Panc1 (cell line): ENCODE results near the gene CCDC74B. TPM values are rescaled to one million over a fixed set of nuclear protein-coding genes. Genes with fewer than 3 reads are reported as not detected.
"Not testable (repeated sequence)": the region's sequence is repeated elsewhere in the genome, so short reads cannot be mapped to it uniquely, and the experiment has no call there.

Experiments
- ATAC-seq: fragments of 200-7000 bp; cut with Tn5 transposase; 2 replicates; pipeline ENCODE4 v1.9.1; 2020; ENCODE audit warnings: mild to moderate bottlenecking, moderate library complexity
- BruUV-seq: library from RNA; stranded (reverse); fragments of 400-500 nt; replicated peaks from 2 replicates; lab custom pipeline; 2021; lab: Mats Ljungman, UMichigan
- CTCF ChIA-PET: fragments of 300-600 bp; sonication (Branson Sonifier 250); formaldehyde crosslinking; loops from one replicate; lab custom pipeline; 2022; ENCODE audit warnings: antibody characterized with exemption; lab: Charles Lee
- POLR2A ChIA-PET: fragments of 300-600 bp; sonication (Branson Sonifier 250); formaldehyde crosslinking; loops from one replicate; lab custom pipeline; 2022; ENCODE audit warnings: antibody characterized with exemption; lab: Charles Lee
- DNase-seq: peaks from one replicate; pipeline ENCODE4 v3.0.0-alpha.2; 2010; ENCODE audit warnings: low read depth, low spot score
- H3K27ac ChIP-seq: 2 replicates; pipeline ENCODE4 v1.5.1; 2011; ENCODE audit warnings: mild to moderate bottlenecking, low read length, inconsistent platforms
- H3K27me3 ChIP-seq: fragments of 200-500 bp; sonication (Bioruptor generic); 2 replicates; pipeline ENCODE4 v1.6.0; 2014; ENCODE audit warnings: low read length, inconsistent platforms; ENCODE audit not compliant: control insufficient read depth, insufficient read depth
- H3K36me3 ChIP-seq: fragments of 200-500 bp; sonication (Bioruptor generic); 2 replicates; pipeline ENCODE4 v1.5.1; 2014; ENCODE audit warnings: inconsistent platforms, mild to moderate bottlenecking, low read length, moderate library complexity; ENCODE audit not compliant: control insufficient read depth, insufficient read depth
- H3K4me1 ChIP-seq: 2 replicates; pipeline ENCODE4 v1.5.1; 2011; ENCODE audit warnings: inconsistent platforms, mild to moderate bottlenecking, low read length, moderate library complexity; ENCODE audit not compliant: control insufficient read depth, insufficient read depth
- H3K4me3 ChIP-seq, 2 experiments: 2 replicates each; pipeline ENCODE4 v1.5.1; 2011 to 2012; ENCODE audit warnings: low read depth in 2 of 2, low read length in 2 of 2, mild to moderate bottlenecking in 2 of 2, inconsistent platforms in 1 of 2, moderate library complexity in 1 of 2
- H3K9me3 ChIP-seq: fragments of 200-500 bp; sonication (Bioruptor generic); 2 replicates; pipeline ENCODE4 v1.5.1; 2014; ENCODE audit warnings: low read depth, mild to moderate bottlenecking, inconsistent platforms, low read length, moderate library complexity; ENCODE audit not compliant: control insufficient read depth, insufficient read depth
- SIN3A ChIP-seq: IDR thresholded peaks from 2 replicates; pipeline ENCODE4 v1.6.1; 2012; ENCODE audit warnings: low read depth, mild to moderate bottlenecking, low read length, moderate library complexity, borderline replicate concordance; ENCODE audit not compliant: insufficient read depth
- TCF7L2 ChIP-seq: IDR thresholded peaks from 2 replicates; pipeline ENCODE4 v1.6.1; 2011; ENCODE audit warnings: mild to moderate bottlenecking, low read depth, low read length, inconsistent platforms
- in situ Hi-C: cut with HindIII; loops from 2 replicates; pipeline ENCODE4 v1.10.0; 2016; ENCODE audit warnings: low sequenced_read_pairs, low pct_unique_long_range_greater_than_20kb
- intact Hi-C: fragments of 100-400 bp; cut with micrococcal nuclease; formaldehyde crosslinking; loops from one replicate; pipeline ENCODE4 v1.10.0; 2022; ENCODE audit not compliant: unreplicated experiment
- total RNA-seq: library from RNA; stranded (reverse); gene quantifications from one replicate; pipeline ENCODE4 v1.2.1, GENCODE V29; 2021; ENCODE audit not compliant: unreplicated experiment
- TF ChIP-seq, protein P1 (sequence below): fragments of 450-650 bp; IDR thresholded peaks from 2 replicates; pipeline ENCODE4 v1.5.1; 2017; ENCODE audit warnings: mild to moderate bottlenecking

Gene CCDC74B
- total RNA-seq, 1 experiment from 2014 or later = 9.8 TPM

DNA sequence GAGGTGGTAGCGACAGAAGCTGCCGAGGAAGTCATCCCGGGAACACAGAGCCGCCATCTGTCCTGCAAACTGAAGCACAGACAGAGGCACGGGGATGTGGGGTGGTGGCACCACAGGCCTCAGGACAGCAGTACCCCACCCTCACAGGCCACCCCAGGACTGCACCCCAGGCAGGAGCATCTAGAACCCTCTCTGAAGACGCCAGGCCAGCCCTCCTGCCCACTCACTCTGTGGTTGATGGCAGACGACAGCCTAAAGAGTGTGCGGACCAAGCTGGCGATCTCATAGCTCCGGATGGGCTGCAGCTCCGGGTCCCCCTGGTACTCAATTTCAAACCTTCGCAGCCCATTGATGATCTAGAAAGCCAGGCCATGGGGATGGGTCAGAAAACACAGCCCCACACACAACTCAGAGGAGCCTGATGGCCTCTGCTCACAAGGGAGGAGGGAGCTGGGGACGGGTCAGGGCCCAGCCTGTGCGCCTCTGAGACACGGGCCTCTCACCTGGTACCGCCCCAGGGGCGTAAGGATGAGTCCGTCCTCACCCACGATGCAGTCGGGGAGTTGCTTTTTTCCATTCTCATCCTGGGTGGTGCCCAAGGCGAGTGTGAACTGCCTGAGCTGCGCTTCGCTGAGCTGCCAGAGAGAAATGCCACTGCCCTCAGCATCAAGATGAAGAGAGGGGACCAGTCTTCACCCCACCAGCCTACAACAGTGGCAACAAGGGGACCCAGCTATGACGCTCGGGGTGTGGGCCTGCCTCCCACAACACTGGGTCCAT, 8.1 kb upstream of the CCDC74B start:
- TF ChIP-seq SIN3A (no peak), TCF7L2 (no peak)
- TF ChIP-seq, protein P1, sequence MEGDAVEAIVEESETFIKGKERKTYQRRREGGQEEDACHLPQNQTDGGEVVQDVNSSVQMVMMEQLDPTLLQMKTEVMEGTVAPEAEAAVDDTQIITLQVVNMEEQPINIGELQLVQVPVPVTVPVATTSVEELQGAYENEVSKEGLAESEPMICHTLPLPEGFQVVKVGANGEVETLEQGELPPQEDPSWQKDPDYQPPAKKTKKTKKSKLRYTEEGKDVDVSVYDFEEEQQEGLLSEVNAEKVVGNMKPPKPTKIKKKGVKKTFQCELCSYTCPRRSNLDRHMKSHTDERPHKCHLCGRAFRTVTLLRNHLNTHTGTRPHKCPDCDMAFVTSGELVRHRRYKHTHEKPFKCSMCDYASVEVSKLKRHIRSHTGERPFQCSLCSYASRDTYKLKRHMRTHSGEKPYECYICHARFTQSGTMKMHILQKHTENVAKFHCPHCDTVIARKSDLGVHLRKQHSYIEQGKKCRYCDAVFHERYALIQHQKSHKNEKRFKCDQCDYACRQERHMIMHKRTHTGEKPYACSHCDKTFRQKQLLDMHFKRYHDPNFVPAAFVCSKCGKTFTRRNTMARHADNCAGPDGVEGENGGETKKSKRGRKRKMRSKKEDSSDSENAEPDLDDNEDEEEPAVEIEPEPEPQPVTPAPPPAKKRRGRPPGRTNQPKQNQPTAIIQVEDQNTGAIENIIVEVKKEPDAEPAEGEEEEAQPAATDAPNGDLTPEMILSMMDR = no peak
- no peaks in the 10 kb centered on the region for H3K36me3 ChIP-seq
- no peak for DNase-seq
- intact Hi-C loops (loop anchor here (10.0 kb wide), 1 partner anchor 182 kb away; no protein-coding TSS in a partner anchor), in situ Hi-C loops (no loop called here)
- ATAC-seq = no peak
- CTCF ChIA-PET = interaction anchor here (0.6 kb wide), 1 partner anchor 152 kb away, joined by 3 read pairs; no protein-coding TSS in a partner anchor
- H3K4me3 ChIP-seq = no peak overlapping the region
- H3K27ac ChIP-seq = no peak overlapping the region
- no TSS peak for BruUV-seq
- no peaks in the 10 kb centered on the region for H3K27me3 ChIP-seq
- H3K9me3 ChIP-seq = no peaks in the 10 kb centered on the region
- no peaks in the 10 kb centered on the region for H3K4me1 ChIP-seq
- POLR2A ChIA-PET = no interaction called here

DNA sequence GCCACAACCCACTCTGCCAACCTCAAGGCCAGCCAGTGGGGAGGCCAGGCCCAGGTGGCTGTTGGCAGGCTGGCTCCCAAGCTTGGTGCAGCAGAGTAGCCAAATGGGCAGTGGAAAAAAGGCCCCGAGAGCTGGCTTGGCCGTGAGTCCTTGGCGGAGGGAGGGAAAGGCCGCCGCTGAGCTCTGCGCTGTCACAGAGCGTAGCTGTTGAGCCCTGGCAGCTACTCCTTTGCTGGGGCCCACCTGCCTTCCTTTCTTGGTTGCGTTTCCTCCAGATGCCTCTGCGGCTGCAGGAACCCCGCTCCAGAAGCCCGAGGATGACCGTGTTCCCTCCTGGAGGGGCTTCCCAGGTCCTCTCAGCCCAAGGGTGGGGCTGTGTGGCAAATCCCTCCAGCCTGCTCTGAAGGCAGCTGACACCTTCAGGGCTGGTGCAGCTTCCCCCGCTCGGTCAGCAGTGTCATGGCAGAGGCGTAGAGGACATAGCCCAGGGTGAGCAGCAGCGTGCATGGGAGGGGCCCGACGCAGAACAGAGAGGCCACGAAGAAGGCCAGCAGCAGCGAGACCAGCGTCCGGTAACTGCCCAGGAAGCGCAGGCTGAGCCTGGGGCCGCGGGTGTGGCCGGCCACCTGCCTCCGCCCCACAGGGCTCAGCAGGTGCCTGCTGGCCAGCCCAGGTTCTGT, 7.4 kb upstream of the CCDC74B start:
- H3K27me3 ChIP-seq, DNase-seq, H3K4me3 ChIP-seq, in situ Hi-C loops, POLR2A ChIA-PET, H3K9me3 ChIP-seq, ATAC-seq, H3K36me3 ChIP-seq, BruUV-seq, CTCF ChIA-PET, H3K4me1 ChIP-seq, H3K27ac ChIP-seq: not testable (repeated sequence)
- intact Hi-C loops = loop anchor here (10.0 kb wide), 1 partner anchor 183 kb away; no protein-coding TSS in a partner anchor

DNA sequence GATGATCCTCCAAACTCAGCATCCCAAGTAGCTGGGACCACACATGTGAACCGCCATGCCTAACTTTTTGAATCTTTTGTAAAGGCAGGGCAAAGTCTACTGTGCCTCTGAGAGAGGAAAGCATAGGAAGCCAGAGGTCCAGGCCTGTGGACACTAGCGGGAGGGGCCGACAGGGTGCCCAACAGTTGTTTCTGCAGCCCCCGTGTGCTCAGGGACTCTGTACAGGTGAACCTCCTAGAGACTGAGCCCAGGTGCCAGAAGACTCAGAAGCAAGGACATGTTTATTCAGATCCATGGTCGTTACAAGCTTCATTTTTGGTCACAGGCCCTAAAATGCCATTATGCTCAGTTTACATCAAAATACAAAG, 6.2 kb upstream of the CCDC74B start:
- H3K27me3 ChIP-seq, H3K36me3 ChIP-seq, H3K27ac ChIP-seq, in situ Hi-C loops, CTCF ChIA-PET, ATAC-seq, H3K9me3 ChIP-seq, H3K4me3 ChIP-seq, POLR2A ChIA-PET, BruUV-seq, DNase-seq, H3K4me1 ChIP-seq: not testable (repeated sequence)
- intact Hi-C loops = loop anchor here (10.0 kb wide), 1 partner anchor 184 kb away; no protein-coding TSS in a partner anchor
